ENCODE results near the gene TMEM119.

TMEM119 gene, protein sequence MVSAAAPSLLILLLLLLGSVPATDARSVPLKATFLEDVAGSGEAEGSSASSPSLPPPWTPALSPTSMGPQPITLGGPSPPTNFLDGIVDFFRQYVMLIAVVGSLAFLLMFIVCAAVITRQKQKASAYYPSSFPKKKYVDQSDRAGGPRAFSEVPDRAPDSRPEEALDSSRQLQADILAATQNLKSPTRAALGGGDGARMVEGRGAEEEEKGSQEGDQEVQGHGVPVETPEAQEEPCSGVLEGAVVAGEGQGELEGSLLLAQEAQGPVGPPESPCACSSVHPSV

DNA sequence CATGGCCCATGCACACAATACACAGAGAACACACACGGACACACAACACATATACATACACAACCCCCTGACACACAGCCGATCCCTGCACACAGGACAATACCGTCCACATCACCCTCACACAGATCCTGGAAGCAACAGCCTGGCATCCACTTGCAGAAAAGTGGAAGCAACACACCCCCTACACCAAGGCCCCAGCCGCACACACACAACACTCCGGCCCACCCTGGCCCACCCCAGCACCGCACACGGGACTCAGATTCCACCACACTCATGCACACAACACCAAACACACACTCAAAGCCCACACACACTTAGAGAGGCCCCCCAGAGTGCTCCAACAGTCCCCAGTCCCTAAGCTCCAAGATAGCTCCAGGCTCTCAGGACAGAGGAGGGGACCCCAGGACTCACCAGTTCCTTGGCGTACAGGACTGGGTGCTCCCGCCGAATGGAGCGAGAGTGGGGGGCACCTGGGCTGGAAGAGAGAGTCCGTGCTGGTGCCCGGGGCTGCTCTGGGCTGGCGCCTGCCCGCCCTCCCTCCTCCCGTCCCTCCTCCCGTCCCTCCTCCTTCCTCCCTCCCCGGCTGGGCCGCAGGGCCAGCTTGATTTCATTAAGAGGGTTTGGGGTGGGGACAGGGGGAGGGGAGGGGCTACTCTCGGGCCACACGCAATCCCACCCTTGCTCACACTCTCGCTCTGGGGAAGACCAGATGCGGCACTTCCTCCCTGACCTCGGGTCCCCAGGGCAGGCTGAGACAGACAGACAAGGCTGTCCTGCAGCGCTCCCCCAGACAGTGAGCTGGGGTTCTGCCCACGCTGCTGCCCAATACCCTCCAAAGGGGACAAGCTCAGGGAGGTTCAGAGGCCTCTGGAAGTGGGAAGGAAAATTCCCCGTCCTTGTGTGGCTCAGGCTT lies at the start of gene TMEM119:
TMEM119 (minus strand) TSS at position 526 of the 913 bp plus-strand sequence. CDS start 5,701 bp downstream, outside the sequence.
- DNase-seq: no peak

DNA sequence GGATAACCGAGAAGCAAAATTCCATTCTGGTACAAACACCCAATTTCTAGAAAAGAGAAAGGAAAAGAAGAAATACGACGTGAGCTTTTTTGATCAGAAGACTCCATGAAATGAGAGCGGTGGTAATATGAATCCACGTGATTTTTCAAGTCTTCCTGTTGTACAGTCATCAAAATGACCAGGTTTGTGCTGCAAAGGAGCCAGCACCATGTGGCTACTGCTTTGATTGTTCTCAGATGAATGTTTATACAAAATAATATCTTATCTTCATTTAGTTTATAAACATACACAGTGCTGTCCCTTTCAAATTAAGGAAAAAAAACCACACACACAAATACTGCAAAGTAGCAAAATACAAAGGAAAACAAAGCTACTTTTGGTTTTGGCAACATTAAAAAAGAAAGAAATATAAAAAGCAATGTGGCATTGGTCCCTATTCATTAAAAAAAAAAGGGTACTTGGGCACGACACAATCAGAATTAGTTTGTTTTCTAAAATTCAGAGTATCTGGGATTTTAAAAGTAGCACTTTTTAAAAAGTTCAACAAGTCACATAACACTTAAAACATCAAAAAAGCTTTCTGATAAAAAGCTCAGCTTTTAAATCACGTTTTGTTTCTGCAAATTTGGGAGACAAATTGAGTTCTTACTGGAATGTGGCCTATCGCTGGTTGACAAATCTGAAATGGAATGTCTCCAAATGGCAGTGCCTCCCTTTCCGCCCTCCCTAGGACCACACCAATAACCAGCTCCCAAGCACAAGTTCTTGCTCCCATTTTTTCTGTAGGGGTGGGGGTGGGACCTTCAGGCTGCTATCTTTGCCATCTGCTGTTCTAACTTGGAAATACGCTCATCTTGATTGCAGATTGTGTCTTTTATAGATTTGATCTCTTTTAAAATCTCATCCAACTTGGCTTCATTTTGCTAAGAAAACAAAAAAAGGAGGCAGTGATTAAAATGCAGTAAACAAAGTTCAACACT lies 49.0 kb upstream of the TMEM119 start:
- DNase-seq: no peak

DNA sequence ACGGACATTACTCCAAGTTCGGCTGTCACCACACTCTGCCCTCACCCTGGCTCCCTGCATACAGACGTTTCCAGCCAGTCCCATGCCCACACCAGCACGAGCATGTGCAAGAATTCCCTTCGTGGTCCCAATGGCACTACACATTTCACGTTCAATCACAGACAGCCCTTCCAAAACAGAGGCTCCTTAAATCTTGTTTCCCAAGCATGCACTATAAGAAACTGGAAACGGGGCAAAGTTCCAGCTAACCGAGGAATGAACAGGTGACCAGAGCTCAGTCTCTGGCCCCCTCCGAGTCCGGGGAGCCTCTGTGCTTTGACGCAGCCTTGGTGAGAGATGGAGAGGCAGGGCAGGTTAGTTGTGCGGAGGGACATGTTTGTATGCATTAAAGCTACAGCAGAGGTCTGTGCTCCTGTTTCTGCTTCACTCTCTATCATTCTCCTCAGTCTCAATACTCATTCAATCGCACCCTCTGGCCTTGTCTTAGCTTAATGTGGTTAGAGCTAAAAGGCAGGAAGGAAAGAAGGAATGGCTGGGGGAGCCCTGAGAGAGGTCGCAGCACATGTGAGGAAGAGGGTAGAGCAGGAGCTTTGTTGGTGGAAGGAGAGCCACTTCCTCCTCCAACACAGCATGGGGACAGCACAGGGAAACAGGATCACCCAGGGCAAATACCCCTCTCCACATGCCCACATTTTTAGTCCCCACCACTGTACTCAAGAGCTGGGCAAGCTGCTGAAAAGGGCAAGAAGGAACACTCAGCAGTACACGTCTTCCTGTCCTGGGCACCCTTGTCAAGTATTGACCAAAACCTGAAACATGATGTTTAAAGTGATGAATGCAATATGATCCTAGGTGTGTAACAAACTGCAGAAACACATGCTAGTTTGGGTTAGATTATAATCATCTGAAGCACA lies 48.1 kb upstream of the TMEM119 start:
- DNase-seq: no peak

DNA sequence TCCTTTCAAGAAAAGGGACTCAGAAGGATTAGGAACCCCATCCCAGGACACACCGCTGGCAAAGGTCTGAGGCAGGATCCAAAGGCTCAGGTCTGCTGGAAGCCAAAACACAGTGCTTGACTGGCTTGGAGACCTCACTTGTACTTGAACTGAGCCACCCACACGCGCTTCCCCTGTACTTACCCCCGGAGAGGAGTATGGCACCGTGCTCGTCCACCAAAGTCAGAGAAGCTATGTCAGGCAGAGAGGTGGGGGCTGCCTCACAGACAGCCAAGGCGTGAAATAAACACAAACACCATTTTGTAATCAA lies 46.9 kb upstream of the TMEM119 start:
- no peak for DNase-seq

DNA sequence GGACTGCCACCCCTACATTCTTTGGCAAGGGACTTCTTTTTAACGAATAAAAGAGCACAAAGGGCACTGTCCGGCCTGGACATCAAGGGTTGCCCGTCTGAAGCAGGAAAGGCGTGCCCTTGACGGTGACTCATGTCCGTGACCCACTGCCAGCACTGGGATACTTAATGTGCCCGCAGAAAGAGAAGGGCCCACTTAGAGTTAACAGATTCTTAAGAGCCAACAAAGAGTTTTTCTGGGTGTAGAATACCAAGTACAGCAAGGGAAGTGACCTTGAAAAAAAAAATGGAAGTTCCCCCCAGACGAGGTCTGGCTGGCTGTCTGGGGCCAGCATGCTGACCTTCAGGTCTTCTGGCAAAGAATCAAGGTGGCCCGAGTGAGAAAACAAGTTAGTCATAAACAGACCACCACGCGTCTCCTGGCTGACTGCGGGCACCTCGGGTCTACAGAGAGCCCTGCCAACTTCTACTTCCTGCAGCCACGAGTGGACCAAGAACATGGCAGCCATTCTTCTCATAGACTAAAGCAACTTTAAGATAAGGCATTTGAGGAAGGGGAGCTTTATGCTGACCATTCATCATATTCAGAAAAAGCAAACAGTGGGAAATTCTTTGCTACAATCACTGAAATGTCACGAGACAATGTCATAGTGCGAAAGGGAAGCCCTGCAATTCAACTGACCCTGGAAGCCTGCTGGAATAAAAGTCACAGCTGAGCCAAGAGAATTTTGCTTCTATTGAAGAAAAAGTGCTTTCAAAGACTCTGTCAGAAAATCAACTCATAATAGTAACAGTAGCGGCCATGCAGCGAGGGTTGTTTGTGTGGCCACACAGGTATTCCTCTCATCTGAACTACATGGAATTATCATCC lies 46.3 kb upstream of the TMEM119 start:
- no peak for DNase-seq

DNA sequence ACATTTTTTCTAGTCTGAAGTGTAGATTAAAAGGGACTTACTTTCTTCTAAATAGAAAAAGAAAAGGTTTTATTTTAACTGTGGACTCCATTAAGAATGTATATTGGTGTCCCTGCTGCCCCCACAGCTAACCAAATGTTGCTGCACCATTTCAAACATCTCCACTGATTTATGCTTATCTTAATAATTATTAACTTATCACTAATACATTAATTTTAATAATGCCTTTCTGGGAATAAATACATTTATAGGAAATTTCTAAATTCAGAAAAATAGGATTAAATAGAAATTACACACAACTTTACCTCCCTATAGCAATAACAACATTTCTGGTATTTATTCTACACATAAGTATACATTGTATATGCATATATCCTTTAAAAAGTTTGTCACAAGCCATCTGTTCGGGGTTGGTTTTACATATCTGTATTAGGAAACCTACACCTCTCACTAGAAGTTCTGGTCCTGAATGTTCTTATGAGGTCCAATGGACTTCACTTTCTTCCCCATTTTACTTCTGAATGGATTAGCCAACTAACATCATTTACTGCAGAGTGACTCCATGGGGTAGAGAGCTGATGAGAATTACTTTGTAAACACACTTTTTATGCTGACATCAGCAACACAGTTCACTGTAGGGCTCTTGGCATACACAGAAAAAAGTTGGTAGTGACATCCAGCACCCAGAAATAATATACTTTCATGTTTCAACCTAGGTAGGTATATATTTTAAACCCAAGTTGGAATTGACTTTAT lies 45.2 kb upstream of the TMEM119 start:
- DNase-seq: no peak

DNA sequence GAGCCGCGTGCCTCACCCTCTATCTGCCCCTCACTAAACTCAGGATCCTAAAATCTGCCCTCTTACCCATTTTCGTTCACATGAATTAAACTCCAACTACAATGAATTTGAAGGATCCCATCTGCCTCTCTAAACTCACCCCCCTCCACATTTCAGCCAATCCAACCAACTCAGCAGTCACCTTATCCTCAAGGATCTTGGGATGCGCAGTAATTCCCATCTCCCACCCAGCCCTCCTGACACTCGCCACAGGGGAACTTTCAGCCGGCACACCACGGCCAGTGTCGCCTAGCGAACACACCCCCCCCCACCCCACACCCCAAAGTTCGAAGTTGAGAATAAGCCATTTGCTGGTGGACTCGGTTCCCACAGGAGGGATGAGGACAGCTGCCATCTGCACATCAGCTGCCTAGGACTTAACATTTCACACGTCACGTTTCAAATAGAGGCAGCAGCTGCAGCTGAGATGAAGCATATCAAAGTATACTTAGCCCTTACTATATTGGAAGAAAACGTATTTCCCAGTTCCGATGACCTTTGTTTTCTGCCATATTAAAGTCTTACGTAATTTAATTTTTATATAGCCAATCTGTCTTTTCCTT lies 44.5 kb upstream of the TMEM119 start:
- no peak for DNase-seq

DNA sequence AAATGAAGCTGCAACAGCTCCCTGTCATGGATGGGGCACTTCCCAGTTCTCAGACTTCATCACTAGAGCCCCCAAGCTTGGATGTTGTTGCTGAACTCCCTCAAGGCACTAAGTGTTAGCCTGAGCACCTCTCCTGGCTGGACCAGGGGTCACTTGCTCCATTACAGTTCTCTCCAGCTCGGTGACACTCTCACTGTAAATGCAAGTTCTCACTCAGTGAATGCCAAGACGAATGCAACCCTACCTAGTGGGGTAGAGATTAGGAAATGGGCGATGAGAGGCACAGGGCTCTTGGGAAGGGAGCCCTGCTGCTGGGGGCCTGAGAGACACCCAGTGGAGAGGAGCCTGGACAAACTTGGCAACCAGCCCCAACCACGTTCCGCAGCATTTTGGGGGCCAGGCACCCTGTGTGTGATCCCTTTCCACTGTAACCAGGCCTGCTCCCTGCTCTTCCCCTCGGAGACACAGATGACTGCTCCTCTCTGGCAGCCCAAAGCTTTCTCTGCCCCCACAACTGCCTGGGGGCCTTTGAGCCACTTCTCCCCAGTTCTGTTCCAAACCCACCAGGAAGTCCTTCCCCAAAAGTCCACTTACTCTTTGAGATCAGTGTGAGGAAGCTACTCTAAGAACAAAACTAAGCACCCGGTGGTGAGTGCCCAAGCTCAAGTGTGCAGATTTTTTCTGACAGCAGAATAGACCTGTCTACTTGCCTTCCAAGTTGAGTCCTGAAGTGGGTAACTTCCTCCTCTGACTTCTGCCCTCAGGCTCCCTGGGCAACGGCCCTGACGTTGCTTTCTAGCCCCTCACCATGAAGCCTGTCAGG lies 43.8 kb upstream of the TMEM119 start:
- no peak for DNase-seq

DNA sequence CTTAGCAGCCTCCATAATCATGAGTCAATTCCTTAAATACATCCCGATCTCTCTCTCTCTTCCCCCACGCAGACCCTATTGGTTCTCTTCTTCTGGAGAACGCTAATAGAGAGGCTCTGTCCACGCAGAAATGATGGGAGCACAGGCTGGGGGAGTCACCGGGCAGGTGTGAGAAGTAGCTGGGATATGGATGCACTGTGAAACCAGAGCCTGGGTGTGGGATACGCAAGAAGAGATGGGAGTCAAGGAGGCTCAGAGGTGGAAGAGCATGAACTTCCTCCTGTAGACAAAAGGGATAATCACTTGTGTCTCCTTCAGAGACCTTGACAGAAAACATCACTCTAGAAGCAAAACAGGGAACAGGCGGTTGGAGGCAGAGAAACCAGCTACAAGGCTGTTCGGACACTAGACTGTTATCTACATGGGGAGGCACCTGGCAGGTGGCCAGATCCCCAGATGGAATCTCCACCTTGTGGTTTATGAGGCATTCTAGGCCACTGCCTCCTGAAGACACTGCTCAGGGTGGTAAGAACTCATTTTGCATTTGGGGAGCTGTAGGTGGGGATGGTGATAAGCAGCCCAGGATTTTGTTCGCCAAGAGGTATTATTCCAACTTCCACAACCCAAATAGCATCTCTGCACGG lies 43.0 kb upstream of the TMEM119 start:
- no peak for DNase-seq

DNA sequence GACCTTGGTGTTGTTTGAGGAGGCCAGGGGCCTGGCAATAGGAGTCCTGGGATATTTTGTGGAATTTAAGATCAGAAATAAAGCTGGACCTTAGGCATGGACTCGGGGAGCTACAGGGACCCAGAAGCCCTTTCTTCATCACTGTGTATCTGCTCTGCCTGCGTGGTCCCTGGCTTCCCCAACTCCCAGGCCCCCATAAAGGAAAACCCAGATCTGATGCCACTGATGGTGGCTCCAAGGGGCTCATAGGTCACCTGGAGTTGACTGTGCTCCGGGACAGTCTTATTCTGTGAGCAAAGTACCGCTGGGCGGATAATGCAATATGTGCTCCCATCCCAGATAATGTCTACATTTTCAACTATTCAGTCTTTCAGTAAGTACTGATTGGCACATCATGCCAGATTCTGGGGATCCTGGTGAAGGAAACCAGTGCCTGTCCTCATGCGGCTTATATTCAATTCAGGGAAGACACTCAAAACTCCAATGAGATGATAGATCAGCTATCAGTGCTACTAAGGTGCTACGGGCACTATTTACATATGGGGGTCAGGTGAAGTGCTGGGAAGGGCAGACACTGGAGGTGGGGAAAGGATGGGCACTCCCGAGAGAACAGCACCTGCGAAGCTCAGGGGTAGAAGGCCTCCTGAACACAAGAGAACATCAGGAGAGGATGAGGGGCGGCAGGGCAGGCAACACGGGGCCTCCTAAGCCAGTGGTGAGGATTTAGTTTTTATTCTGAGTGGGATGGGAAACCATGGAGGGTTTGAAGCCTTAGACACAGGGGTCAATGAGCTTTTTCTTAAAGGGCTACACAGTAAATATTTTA lies 41.3 kb upstream of the TMEM119 start:
- DNase-seq: no peak

DNA sequence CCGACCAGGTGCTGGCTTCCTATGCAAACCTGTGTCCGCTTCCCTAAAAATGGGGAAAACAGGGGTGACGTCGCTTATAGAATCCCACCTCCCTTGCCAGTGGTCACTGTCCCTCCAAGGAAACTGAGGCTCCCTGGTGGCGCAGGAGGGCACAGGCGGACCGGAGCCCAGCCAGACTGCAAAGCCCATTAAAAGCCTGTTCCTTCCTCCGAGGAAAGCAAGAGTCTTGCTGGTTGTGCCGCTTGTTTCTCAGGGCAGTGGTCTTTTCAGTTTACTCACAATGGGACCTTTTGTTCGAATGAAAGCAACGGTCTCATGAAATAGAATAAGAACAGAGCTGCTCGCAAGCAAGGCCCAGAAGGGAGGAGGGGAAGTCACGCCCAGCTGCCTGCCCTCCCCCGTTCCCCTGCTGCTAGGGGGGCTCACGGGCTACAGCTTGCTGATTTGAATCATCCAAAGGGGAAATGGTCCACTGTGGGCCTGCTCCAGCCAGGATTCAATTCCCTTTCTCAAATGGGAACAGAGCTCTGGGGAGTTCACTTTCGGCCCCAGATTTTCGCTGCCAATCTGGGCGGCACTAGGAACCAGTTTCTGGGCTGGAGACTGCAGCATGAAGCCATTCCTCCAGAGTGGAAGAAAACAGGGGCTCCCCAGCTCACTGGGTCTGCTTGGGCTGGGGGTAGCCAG lies 40.4 kb upstream of the TMEM119 start:
- DNase-seq: no peak

DNA sequence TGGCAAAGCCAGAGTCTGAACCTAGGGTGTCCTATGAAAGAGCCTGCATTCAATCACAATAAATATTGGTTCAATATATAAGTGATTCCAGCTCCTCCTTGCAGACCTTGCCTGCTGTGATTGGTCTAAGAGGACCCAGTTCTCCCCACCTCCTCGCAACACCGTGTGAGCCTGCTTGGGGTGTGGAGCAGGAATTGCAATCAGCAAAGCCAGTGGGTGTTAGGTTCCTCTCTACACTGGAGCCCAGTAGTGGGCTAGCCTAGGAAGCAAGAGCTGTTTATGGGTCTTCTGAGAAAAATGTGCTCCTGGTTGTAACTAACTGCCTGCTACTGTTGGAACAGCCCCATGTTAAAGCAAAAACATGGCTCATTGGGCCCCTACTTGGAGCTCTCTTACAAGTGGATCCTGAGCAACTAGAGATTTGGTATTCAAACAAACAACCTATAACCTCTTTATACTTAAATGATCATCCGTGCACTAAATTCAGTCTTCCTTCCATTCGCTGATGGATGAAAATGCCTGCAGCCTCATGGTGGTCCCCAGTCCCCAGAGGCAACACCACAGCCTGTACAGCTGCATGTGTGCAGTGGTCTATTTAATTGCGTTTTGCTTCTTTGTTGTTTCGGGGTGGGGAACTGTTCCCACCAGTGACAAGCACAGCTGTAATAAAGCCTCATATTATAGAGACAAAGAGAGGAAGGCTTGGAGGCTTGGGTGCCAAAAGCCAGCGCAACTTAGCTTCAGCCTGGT lies 39.5 kb upstream of the TMEM119 start:
- DNase-seq: no peak

DNA sequence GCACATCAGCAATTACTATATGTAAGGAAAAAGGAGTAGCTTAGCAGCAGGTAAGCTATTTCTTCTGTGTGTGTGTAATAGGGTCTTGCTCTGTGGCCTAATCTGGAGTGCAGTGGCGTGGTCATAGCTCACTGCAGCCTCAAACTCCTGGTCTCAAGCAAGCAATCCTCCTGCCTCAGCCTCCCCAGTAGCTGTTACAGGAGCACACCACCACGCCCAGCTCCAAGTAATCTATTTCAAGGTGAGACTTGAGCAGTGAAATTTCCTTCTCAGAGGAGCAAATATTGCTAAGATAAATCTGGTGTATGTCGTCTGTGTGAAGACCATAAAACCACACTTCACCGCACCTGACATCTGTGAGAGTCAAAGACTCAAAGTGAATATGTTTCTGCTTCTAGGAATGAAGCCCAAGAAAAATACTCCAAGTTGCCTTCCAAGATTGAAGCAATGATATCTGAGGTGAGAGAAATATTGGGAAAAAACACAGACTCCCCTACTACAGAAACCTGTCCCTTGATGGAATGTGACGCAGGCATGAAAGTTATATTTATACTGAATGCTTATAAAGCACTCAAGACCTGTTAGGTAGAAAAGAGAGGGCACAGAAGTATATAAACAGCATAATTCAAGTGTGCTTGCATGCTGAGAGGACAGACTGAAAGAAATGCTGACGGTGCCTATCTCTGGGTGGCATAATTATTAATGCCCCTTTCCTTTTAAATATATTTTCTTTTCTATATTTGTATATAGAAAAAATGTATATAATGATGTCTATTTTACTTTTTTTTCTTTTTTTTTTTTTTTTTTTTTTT lies 38.3 kb upstream of the TMEM119 start:
- no peak for DNase-seq

DNA sequence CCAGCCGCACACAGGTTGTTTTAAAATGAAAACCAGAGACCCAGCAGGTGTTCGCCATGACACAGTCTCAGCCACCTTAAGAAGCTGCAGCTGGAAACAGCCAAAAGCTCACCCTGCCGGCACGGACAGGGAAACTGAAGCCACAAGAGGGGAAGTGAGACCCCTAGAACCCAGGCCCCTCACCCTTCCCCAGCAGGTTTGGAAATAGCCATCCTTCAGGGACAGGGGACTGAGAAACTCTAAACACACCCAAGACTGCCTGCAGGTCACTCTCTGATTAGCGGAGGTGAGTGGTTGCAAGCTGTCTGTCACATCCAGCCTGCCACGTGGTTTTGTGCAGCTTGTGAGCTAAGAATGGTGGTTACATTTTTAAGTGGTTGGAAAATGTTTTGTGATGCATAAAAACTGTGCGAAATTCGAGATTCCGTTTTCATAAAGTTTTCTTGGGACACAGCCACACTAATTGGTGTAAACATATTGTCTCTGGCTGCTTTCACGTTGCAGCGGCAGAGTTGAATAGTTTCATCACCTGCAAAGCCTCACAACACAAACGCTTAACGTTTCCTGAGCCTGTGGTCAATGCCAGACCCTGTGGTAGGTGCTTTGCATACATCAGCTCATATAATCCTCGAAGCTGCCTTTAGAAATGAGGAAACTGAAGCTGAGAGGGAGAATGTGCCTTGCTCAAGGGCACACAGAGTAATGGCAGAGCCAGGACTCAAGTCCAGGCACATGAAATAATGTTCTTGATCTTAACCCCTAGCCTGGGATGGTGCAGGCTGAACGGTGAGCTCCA lies 37.5 kb upstream of the TMEM119 start:
- DNase-seq: peak; percentile 93
